Fibroblast of lung (primary cell): ENCODE measurements around the gene TRIM74. TPM values are rescaled to one million over a fixed set of nuclear protein-coding genes. Genes with fewer than 3 reads are reported as not detected.
"Not testable (repeated sequence)": the region's sequence is repeated elsewhere in the genome, so short reads cannot be mapped to it uniquely, and the experiment has no call there.

Source experiments
- DNase-seq, 2 donors: peaks; one replicate each; pipeline versions ENCODE4 v3.0.0 to v3.0.0-alpha.2; 2010; ENCODE audit warnings: low read depth in 2 of 2
- H2AFZ ChIP-seq: 2 replicates; pipeline ENCODE4 v1.5.1; 2012; ENCODE audit warnings: low read length, control low read depth, inconsistent platforms
- H3K27ac ChIP-seq: 2 replicates; pipeline ENCODE4 v1.5.1; 2011; ENCODE audit warnings: low read length, control low read depth; ENCODE audit not compliant: insufficient read depth
- H3K27me3 ChIP-seq: 2 replicates; pipeline ENCODE4 v1.5.1; 2011; ENCODE audit warnings: mild to moderate bottlenecking, low read length; ENCODE audit not compliant: control insufficient read depth, insufficient read depth
- H3K36me3 ChIP-seq: 2 replicates; pipeline ENCODE4 v1.5.1; 2011; ENCODE audit warnings: low read length; ENCODE audit not compliant: control insufficient read depth, insufficient read depth
- H3K4me1 ChIP-seq: 2 replicates; pipeline ENCODE4 v1.5.1; 2011; ENCODE audit warnings: low read length; ENCODE audit not compliant: control insufficient read depth, insufficient read depth; ENCODE audit errors: extremely low read depth
- H3K4me2 ChIP-seq: 2 replicates; pipeline ENCODE4 v1.5.1; 2011; ENCODE audit warnings: low read length, control low read depth; ENCODE audit not compliant: insufficient read depth; ENCODE audit errors: extremely low read depth
- H3K4me3 ChIP-seq, 4 experiments: fragments of 200-600 bp in 1 of 4; sonication (generic) in 1 of 4; replicated peaks in 1 of 4; 2 replicates each; pipeline ENCODE4 v1.5.1; 2011 to 2016; ENCODE audit warnings: low read length in 4 of 4, low read depth in 3 of 4, mild to moderate bottlenecking in 3 of 4, control low read depth in 2 of 4, inconsistent platforms in 1 of 4, mixed read lengths in 1 of 4; ENCODE audit not compliant: insufficient read depth in 1 of 4; ENCODE audit errors: control extremely low read depth in 1 of 4
- H3K79me2 ChIP-seq: 2 replicates; pipeline ENCODE4 v1.5.1; 2012; ENCODE audit warnings: mild to moderate bottlenecking, low read length, inconsistent platforms; ENCODE audit not compliant: control insufficient read depth, insufficient read depth
- H3K9ac ChIP-seq: 2 replicates; pipeline ENCODE4 v1.5.1; 2011; ENCODE audit warnings: mild to moderate bottlenecking, low read length, control low read depth; ENCODE audit not compliant: insufficient read depth
- H3K9me3 ChIP-seq: 2 replicates; pipeline ENCODE4 v1.5.1; 2012; ENCODE audit warnings: low read depth, low read length; ENCODE audit not compliant: control insufficient read depth, insufficient read depth
- H4K20me1 ChIP-seq: 2 replicates; pipeline ENCODE4 v1.5.1; 2011; ENCODE audit warnings: low read length; ENCODE audit not compliant: control insufficient read depth, insufficient read depth; ENCODE audit errors: extremely low read depth
- polyA plus RNA-seq, 2 donors: library from polyadenylated mRNA; depleted of rRNA in 1 of 2; stranded (reverse) in 1 of 2; unstranded in 1 of 2; fragments of >200 nt; gene quantifications; 2 replicates each; pipeline ENCODE4 v1.2.1, GENCODE V29; 2011 to 2012; ENCODE audit warnings: missing spikeins in 1 of 2
- total RNA-seq: library from RNA; depleted of rRNA; stranded (reverse); fragments of >200 nt; gene quantifications from 2 replicates; pipeline ENCODE4 v1.2.1, GENCODE V29; 2014

Gene TRIM74
- total and polyA plus RNA-seq, 2 donors (not counting 1 experiment from before 2014, with no cell fraction given) = not detected

GRCh38 chr7:72974781-72975180, 5.5 kb upstream of the TRIM74 start:
- not testable (repeated sequence) for H3K27me3 ChIP-seq, H3K36me3 ChIP-seq, H3K4me2 ChIP-seq, H3K27ac ChIP-seq, H2AFZ ChIP-seq, H3K79me2 ChIP-seq, DNase-seq, H3K4me1 ChIP-seq, H3K9ac ChIP-seq, H3K4me3 ChIP-seq, H3K9me3 ChIP-seq, H4K20me1 ChIP-seq

- not testable (repeated sequence) for H3K79me2 ChIP-seq, H4K20me1 ChIP-seq, H3K27ac ChIP-seq, H2AFZ ChIP-seq, DNase-seq, H3K9ac ChIP-seq, H3K4me1 ChIP-seq, H3K4me2 ChIP-seq, H3K27me3 ChIP-seq, H3K4me3 ChIP-seq, H3K36me3 ChIP-seq, H3K9me3 ChIP-seq
Measured at GRCh38 chr7:72971505-72971904, 2.2 kb upstream of the TRIM74 start.

- H3K9me3 ChIP-seq, DNase-seq, H3K4me3 ChIP-seq, H2AFZ ChIP-seq, H3K4me2 ChIP-seq, H3K27ac ChIP-seq, H3K9ac ChIP-seq, H3K27me3 ChIP-seq, H3K36me3 ChIP-seq, H3K4me1 ChIP-seq, H4K20me1 ChIP-seq, H3K79me2 ChIP-seq: not testable (repeated sequence)
Measured at GRCh38 chr7:72969688-72970087, 422 bp upstream of the TRIM74 start.

- H2AFZ ChIP-seq, H3K4me3 ChIP-seq: not testable (repeated sequence)
Measured at GRCh38 chr7:72966892-72967291, 2.4 kb downstream of the TRIM74 start.

GRCh38 chr7:72965186-72965975, 3.9 kb downstream of the TRIM74 start:
- not testable (repeated sequence) for H3K4me1 ChIP-seq

More at GRCh38 chr7:72966892-72967291, 2.4 kb downstream of the TRIM74 start:
- H3K9ac ChIP-seq, H3K27me3 ChIP-seq, H3K36me3 ChIP-seq, H3K4me2 ChIP-seq, H3K27ac ChIP-seq, H4K20me1 ChIP-seq, H3K4me1 ChIP-seq, DNase-seq, H3K9me3 ChIP-seq, H3K79me2 ChIP-seq: not testable (repeated sequence)

GRCh38 chr7:72963056-72963455, 6.2 kb downstream of the TRIM74 start:
- H3K27me3 ChIP-seq, H3K4me1 ChIP-seq, H3K36me3 ChIP-seq, H3K9me3 ChIP-seq, H3K27ac ChIP-seq, DNase-seq, H3K4me2 ChIP-seq, H3K9ac ChIP-seq, H3K79me2 ChIP-seq, H2AFZ ChIP-seq, H3K4me3 ChIP-seq, H4K20me1 ChIP-seq: not testable (repeated sequence)

More at GRCh38 chr7:72965186-72965975, 3.9 kb downstream of the TRIM74 start:
- H3K27me3 ChIP-seq, DNase-seq, H3K36me3 ChIP-seq, H3K4me3 ChIP-seq, H3K9me3 ChIP-seq, H3K79me2 ChIP-seq, H4K20me1 ChIP-seq, H3K27ac ChIP-seq, H2AFZ ChIP-seq, H3K4me2 ChIP-seq, H3K9ac ChIP-seq: not testable (repeated sequence)

- not testable (repeated sequence) for H3K36me3 ChIP-seq, H3K4me1 ChIP-seq, H3K4me2 ChIP-seq, H3K27ac ChIP-seq, H2AFZ ChIP-seq, H4K20me1 ChIP-seq, H3K27me3 ChIP-seq, H3K79me2 ChIP-seq, H3K9ac ChIP-seq, DNase-seq, H3K9me3 ChIP-seq, H3K4me3 ChIP-seq
Measured at GRCh38 chr7:72961346-72961650, 8.0 kb downstream of the TRIM74 start.
